ENCODE results near the gene METTL9. TPM values are rescaled to one million over a fixed set of nuclear protein-coding genes. Genes with fewer than 3 reads are reported as not detected.

METTL9 gene
- total and polyA plus RNA-seq, 2 of the 13 experiments (the other 11 are each of a cell fraction or from before 2014, with no cell fraction given) = 123 to 204 TPM

GRCh38 chr16:21554795-21555585 is 44.4 kb upstream of the METTL9 start (continued):
- TF ChIP-seq ZSCAN21 (CRISPR knock-in tag; IDR thresholded peaks at IDR 0.05; ENCODE audit: borderline replicate concordance) (peak; percentile 91; the same call in 1 of the 2 replicates), ZNF333 (CRISPR knock-in tag; IDR thresholded peaks at IDR 0.05; ENCODE audit: borderline replicate concordance) (peak; percentile 70), NFYC (CRISPR knock-in tag; IDR thresholded peaks at IDR 0.05) (no peak), HIC2 (CRISPR knock-in tag; IDR thresholded peaks at IDR 0.05; ENCODE audit: low read depth) (no peak; the same call in 1 of the 2 replicates), IRF9 (CRISPR knock-in tag; IDR thresholded peaks at IDR 0.05; ENCODE audit: borderline replicate concordance) (peak; percentile 99), TEF (CRISPR knock-in tag; IDR thresholded peaks at IDR 0.05) (0 out of 2 replicates have a peak, but pooled peaks have one; percentile 37), E2F5 (CRISPR knock-in tag; conservative IDR thresholded peaks at IDR 0.05) (0 out of 2 replicates have a peak, but pooled peaks have one; percentile 65), REPIN1 (CRISPR knock-in tag; IDR thresholded peaks at IDR 0.05; ENCODE audit: borderline replicate concordance, low read depth) (peak; percentile 98), TAF1 (CRISPR knock-in tag; IDR thresholded peaks at IDR 0.05) (no peak), SRSF9 (IDR thresholded peaks at IDR 0.05; ENCODE audit: borderline replicate concordance, insufficient read depth, low read depth, low read length, poor library complexity, severe bottlenecking) (no peak), MXD4 (CRISPR knock-in tag; IDR thresholded peaks at IDR 0.05) (peak; percentile 98), FOXJ3 (CRISPR knock-in tag; IDR thresholded peaks at IDR 0.05; ENCODE audit: borderline replicate concordance) (no peak), TRAFD1 (CRISPR knock-in tag; IDR thresholded peaks at IDR 0.05; ENCODE audit: borderline replicate concordance) (peak; percentile 99), ZNF792 (CRISPR knock-in tag; IDR thresholded peaks at IDR 0.05) (peak; percentile 97), KLF16 (CRISPR knock-in tag; IDR thresholded peaks at IDR 0.05) (peak in 1 of 2 experiments; percentile 91; a peak in 2 of 4 replicates), JUNB (CRISPR knock-in tag; IDR thresholded peaks at IDR 0.05; ENCODE audit: borderline replicate concordance) (no peak), SCMH1 (CRISPR knock-in tag; IDR thresholded peaks at IDR 0.05; ENCODE audit: borderline replicate concordance) (no peak), MTERF4 (CRISPR knock-in tag; IDR thresholded peaks at IDR 0.05) (peak; percentile 99), TOPORS (CRISPR knock-in tag; IDR thresholded peaks at IDR 0.05) (peak; percentile 73; the same call in 1 of the 2 replicates)

Data from HepG2 (cell line).